SK-N-MC (cell line): Measurements from ENCODE around the gene RHOF.

Experiments used
- EZH2 ChIP-seq: fragments of 200-600 bp; sonication (generic); IDR thresholded peaks from one replicate; pipeline ENCODE4 v1.6.1; 2017; ENCODE audit warnings: antibody characterized with exemption
- FOXP2 ChIP-seq: optimal IDR thresholded peaks from 2 replicates; pipeline ENCODE3; 2011; ENCODE audit warnings: mild to moderate bottlenecking, moderate library complexity; ENCODE audit not compliant: insufficient read depth; ENCODE audit errors: extremely low read length, control extremely low read depth
- POLR2AphosphoS5 ChIP-seq: IDR thresholded peaks from 2 replicates; pipeline ENCODE4 v1.6.1; 2012; ENCODE audit warnings: mild to moderate bottlenecking, low read depth, low read length, borderline replicate concordance

DNA sequence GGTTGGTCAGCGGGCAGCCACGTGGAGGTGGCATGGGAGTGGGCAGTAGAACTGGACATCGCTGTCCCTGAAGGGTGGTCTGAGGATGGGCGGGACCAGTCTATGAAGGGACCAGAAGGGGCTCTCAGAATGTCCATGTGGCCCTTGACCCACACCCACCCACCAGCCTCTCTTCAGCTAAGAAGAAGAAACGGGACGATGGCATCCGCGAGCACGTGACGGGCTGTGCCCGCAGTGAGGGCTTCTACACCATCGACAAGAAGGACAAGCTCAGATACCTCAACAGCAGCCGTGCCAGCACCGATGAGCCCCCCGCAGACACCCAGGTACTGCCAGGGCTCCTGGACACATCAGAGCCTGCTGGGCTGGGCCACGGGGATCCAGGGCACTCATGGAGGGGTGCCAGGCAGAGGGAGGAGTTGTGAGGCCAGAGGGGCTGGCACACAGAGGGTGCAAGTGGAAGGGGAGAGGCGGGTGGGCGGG, 31.6 kb upstream of the RHOF start:
- TF ChIP-seq POLR2AphosphoS5 (no peak), EZH2 (no peak), FOXP2 (no peak)
